Measurements from ENCODE around the gene UGT1A7. TPM values are rescaled to one million over a fixed set of nuclear protein-coding genes. Genes with fewer than 3 reads are reported as not detected.
"Not testable (repeated sequence)": the region's sequence is repeated elsewhere in the genome, so short reads cannot be mapped to it uniquely, and the experiment has no call there.

Gene UGT1A7
- total RNA-seq, 1 donor: not detected

DNA sequence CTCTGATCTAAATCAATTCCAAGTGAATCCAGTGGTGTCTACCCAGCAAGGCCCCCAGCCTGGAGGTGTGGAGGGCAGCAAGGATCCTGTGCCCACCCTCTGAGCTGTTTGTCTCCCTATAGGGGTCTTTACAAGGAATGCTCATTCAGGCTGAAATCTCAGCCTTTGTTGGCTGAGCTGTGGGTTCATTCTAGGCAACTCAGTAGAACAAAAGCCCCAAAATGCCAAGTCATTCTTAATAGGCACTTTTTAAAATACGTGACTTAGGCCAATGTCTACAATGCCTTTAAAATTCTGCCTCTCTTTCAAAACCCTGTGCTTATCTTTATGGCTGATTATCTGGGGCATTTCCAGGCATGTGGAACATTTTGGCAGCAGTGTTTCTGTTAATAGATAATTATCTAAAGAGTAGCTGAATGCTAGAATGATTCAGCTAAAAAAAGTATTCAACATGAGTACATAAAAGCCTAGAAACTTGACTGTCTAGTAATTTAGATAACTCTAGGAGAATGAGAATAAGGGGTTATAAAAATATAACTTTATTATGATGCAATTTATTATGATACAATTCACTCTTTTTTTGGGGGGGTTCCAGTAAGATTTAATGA lies 18.4 kb downstream of the UGT1A7 start:
- H3K4me3 ChIP-seq (ENCODE audit: low read depth, low read length): no peak overlapping the region
- TF ChIP-seq, protein P1, sequence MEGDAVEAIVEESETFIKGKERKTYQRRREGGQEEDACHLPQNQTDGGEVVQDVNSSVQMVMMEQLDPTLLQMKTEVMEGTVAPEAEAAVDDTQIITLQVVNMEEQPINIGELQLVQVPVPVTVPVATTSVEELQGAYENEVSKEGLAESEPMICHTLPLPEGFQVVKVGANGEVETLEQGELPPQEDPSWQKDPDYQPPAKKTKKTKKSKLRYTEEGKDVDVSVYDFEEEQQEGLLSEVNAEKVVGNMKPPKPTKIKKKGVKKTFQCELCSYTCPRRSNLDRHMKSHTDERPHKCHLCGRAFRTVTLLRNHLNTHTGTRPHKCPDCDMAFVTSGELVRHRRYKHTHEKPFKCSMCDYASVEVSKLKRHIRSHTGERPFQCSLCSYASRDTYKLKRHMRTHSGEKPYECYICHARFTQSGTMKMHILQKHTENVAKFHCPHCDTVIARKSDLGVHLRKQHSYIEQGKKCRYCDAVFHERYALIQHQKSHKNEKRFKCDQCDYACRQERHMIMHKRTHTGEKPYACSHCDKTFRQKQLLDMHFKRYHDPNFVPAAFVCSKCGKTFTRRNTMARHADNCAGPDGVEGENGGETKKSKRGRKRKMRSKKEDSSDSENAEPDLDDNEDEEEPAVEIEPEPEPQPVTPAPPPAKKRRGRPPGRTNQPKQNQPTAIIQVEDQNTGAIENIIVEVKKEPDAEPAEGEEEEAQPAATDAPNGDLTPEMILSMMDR (IDR thresholded peaks at IDR 0.05; ENCODE audit: insufficient read depth, low read depth, low read length): no peak

DNA sequence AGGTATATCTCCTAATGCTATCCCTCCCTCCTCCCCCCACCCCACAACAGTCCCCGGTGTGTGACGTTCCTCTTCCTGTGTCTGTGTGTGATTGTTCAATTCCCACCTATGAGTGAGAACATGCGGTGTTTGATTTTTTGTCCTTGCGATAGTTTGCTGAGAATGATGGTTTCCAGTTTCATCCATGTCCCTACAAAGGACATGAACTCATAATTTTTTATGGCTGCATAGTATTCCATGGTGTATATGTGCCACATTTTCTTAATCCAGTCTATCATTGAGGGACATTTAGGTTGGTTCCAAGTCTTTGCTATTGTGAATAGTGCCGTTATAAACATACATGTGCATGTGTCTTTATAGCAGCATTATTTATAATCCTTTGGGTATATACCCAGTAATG lies 19.1 kb downstream of the UGT1A7 start:
- not testable (repeated sequence) for DNase-seq (ENCODE audit: low read depth); H3K4me3 ChIP-seq (ENCODE audit: low read depth, low read length)

More for the DNA sequence above, 18.4 kb downstream of the UGT1A7 start:
- peak; percentile 97 for DNase-seq (ENCODE audit: low read depth)

DNA sequence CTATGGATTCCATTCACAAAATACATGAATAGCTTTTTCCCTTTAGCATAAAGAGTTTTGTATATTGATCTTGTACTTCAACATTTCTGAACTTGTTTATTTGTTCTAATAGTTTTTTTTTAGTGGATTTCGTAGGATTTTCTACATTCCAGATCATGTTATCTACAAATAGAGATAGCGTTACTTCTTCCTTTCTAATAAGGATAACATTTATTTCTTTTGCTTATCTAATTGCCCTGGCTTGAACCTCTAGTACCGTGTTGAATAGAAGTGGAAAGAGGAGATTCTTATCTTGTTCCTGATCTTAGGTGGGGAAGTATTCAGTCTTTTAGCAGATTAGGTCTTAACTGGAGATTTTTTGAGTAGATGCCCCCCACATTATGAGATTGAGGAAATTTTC lies 20.5 kb downstream of the UGT1A7 start:
- DNase-seq (ENCODE audit: low read depth): no peak
- TF ChIP-seq, protein P1 (IDR thresholded peaks at IDR 0.05; ENCODE audit: insufficient read depth, low read depth, low read length): no peak
- H3K4me3 ChIP-seq (ENCODE audit: low read depth, low read length): no peak overlapping the region

DNA sequence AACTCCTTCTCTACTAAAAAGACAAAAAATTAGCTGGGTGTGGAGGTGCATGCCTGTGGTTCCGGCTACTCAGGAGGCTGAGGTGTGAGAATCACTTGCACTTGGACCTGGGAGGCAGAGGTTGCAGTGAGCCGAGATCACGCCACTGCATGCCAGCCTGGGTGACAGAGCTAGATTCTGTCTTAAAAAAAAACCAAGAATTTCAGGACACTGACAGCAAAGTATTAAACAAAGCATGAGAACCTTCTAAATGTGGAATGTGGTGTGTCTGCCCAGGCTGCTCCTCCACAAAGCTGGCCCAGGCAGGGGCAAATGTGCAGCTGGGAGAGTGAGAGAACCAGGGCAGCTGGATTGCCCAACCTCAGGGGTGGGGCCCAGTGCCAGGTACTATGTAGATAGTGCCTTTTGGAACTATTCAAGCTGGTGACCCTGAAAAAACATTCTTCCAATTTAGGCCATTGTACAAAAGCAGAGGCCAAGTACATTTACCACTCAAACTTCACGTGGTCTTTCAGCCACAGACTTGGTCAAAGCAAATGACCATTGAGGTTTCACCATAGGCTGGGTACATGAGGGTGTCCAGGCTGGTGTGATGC lies 24.3 kb downstream of the UGT1A7 start:
- no peak for DNase-seq (ENCODE audit: low read depth)
- TF ChIP-seq, protein P1 (IDR thresholded peaks at IDR 0.05; ENCODE audit: insufficient read depth, low read depth, low read length): no peak
- no peak overlapping the region for H3K4me3 ChIP-seq (ENCODE audit: low read depth, low read length)

DNA sequence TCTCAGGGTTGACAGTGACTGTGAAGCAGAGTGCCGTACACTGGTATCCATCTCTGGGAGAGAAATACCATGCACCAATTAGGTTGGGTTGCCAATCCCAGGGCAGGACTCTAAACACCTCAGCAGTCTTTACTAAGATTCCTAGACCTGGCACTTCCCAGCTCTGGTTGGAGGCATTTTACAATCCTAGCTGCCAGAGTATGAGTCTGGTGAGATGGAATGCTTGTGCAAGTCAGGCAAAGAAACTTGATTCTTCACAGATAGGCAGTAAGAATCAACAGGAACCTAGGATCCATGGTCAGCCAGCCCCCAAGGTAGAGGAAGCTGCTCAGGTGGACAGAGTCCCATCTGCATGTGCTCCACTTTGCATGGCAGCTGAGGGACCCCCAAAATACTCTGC lies 25.0 kb downstream of the UGT1A7 start:
- DNase-seq (ENCODE audit: low read depth): peak; percentile 34
- TF ChIP-seq, protein P1 (IDR thresholded peaks at IDR 0.05; ENCODE audit: insufficient read depth, low read depth, low read length): no peak
- H3K4me3 ChIP-seq (ENCODE audit: low read depth, low read length): no peak overlapping the region

DNA sequence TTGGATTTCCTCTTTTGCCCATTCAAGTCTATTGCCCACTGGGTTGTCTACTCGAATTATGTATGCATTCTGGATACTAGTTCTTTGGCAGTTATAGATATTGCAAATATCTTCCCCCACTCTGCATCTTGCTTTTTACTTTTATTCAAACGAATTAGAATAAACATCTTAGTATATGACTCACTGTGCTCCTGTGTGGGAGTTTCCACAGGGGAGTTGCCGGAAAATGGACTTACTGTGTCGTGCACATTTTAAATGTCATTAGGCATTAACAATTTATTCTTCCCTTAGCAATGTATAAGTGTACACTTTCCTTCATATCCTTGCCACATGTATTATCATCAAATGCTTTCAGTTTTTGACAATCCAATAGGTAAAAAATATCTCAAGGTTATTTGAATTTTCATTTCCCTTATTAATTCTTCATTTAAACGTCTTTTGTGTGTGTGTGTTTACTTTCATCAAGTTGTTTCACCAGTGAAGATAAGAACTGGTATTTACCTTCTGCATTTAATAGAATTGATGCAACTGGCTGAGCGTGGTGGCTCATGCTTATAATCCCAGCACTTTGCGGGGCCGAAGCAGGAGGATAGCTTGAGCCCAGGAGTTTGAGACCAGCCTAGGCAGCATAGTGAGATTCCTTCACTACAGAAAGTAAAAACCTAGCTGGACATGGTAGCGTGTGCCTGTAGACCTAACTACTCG lies 26.4 kb downstream of the UGT1A7 start:
- peak; percentile 48 for DNase-seq (ENCODE audit: low read depth)
- TF ChIP-seq, protein P1 (IDR thresholded peaks at IDR 0.05; ENCODE audit: insufficient read depth, low read depth, low read length): no peak
- no peak overlapping the region for H3K4me3 ChIP-seq (ENCODE audit: low read depth, low read length)

DNA sequence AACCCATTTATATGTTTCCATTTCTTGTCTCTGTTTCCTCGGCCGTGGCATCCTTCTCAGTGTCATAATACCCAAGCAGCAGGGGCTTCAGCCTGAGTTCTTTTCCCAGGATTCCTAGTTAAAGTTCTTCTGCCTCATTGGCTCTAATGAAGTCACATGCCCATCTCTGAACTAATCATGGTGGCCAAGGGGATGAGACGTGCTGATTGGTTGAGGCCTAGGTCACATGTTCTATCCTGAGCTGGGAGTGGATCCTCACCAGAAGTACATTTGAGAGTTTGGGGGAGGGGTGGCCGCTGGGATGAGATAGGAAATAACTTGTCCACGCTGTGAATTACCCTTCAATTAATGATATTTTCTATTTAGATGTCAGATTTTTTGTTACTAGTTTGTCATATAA lies 27.2 kb downstream of the UGT1A7 start:
- TF ChIP-seq, protein P1 (IDR thresholded peaks at IDR 0.05; ENCODE audit: insufficient read depth, low read depth, low read length): no peak
- no peak overlapping the region for H3K4me3 ChIP-seq (ENCODE audit: low read depth, low read length)
- DNase-seq (ENCODE audit: low read depth): no peak

Data from fibroblast of villous mesenchyme (primary cell).